ENCODE measurements around the gene ARMC5. TPM values are rescaled to one million over a fixed set of nuclear protein-coding genes. Genes with fewer than 3 reads are reported as not detected.
"Not testable (repeated sequence)": the region's sequence is repeated elsewhere in the genome, so short reads cannot be mapped to it uniquely, and the experiment has no call there.

The ARMC5 gene
- total and polyA plus RNA-seq, 4 donors, result 8.6 to 24.7 (median 17.0) TPM

- Histone ChIP-seq H3K4me1 (ENCODE audit: control insufficient read depth, insufficient read depth, low read length) (peaks cover 7% of the 10 kb centered on the region), H3K4me3 (ENCODE audit: low read depth, low read length) (no peak overlapping the region), H3K9me3 (ENCODE audit: control insufficient read depth, insufficient read depth, low read length) (no peaks in the 10 kb centered on the region), H3K36me3 (ENCODE audit: control insufficient read depth, insufficient read depth, low read length) (peaks cover 96% of the 10 kb centered on the region), H3K27me3 (ENCODE audit: control insufficient read depth, insufficient read depth, low read length) (no peaks in the 10 kb centered on the region), H3K27ac (ENCODE audit: low read depth, low read length) (no peak overlapping the region)
- DNase-seq (ENCODE audit: low read depth in 4 of 6, low spot score in 6 of 6), result no peak
- 98% methylated on average over 15 of the region's 18 CpGs for WGBS (ENCODE audit: insufficient coverage)
Observed at GRCh38 chr16:31493506-31494125, 34.3 kb downstream of the ARMC5 start.

GRCh38 chr16:31496670-31497069 lies 37.4 kb downstream of the ARMC5 start:
- DNase-seq (ENCODE audit: low read depth in 4 of 6, low spot score in 6 of 6), result no peak
- H3K27ac ChIP-seq (ENCODE audit: low read depth, low read length), result no peak overlapping the region
- H3K36me3 ChIP-seq (ENCODE audit: control insufficient read depth, insufficient read depth, low read length), result peaks cover 86% of the 10 kb centered on the region
- H3K4me3 ChIP-seq (ENCODE audit: low read depth, low read length), result no peak overlapping the region
- H3K27me3 ChIP-seq (ENCODE audit: control insufficient read depth, insufficient read depth, low read length), result no peaks in the 10 kb centered on the region
- no peaks in the 10 kb centered on the region for H3K9me3 ChIP-seq (ENCODE audit: control insufficient read depth, insufficient read depth, low read length)
- 95% methylated on average over 8 of the region's 10 CpGs for WGBS (ENCODE audit: insufficient coverage)
- no peaks in the 10 kb centered on the region for H3K4me1 ChIP-seq (ENCODE audit: control insufficient read depth, insufficient read depth, low read length)

GRCh38 chr16:31498493-31498892 lies 39.2 kb downstream of the ARMC5 start:
- Histone ChIP-seq H3K27ac (ENCODE audit: low read depth, low read length) (no peak overlapping the region), H3K4me3 (ENCODE audit: low read depth, low read length) (no peak overlapping the region), H3K27me3 (ENCODE audit: control insufficient read depth, insufficient read depth, low read length) (no peaks in the 10 kb centered on the region), H3K4me1 (ENCODE audit: control insufficient read depth, insufficient read depth, low read length) (no peaks in the 10 kb centered on the region), H3K36me3 (ENCODE audit: control insufficient read depth, insufficient read depth, low read length) (peaks cover 68% of the 10 kb centered on the region), H3K9me3 (ENCODE audit: control insufficient read depth, insufficient read depth, low read length) (no peaks in the 10 kb centered on the region)
- WGBS (ENCODE audit: insufficient coverage), result 96% methylated on average over 6 of the region's 8 CpGs
- no peak for DNase-seq (ENCODE audit: low read depth in 4 of 6, low spot score in 6 of 6)

GRCh38 chr16:31499928-31500327 lies 40.6 kb downstream of the ARMC5 start:
- DNase-seq (ENCODE audit: low read depth in 4 of 6, low spot score in 6 of 6), result no peak
- no peak overlapping the region for H3K4me3 ChIP-seq (ENCODE audit: low read depth, low read length)
- no peaks in the 10 kb centered on the region for H3K27me3 ChIP-seq (ENCODE audit: control insufficient read depth, insufficient read depth, low read length)
- H3K4me1 ChIP-seq (ENCODE audit: control insufficient read depth, insufficient read depth, low read length), result no peaks in the 10 kb centered on the region
- no peak overlapping the region for H3K27ac ChIP-seq (ENCODE audit: low read depth, low read length)
- H3K9me3 ChIP-seq (ENCODE audit: control insufficient read depth, insufficient read depth, low read length), result no peaks in the 10 kb centered on the region
- WGBS (ENCODE audit: insufficient coverage), result 93% methylated on average over 6 of the region's 8 CpGs
- H3K36me3 ChIP-seq (ENCODE audit: control insufficient read depth, insufficient read depth, low read length), result peaks cover 58% of the 10 kb centered on the region

- Histone ChIP-seq H3K27me3 (ENCODE audit: control insufficient read depth, insufficient read depth, low read length) (no peaks in the 10 kb centered on the region), H3K9me3 (ENCODE audit: control insufficient read depth, insufficient read depth, low read length) (no peaks in the 10 kb centered on the region), H3K27ac (ENCODE audit: low read depth, low read length) (no peak overlapping the region), H3K36me3 (ENCODE audit: control insufficient read depth, insufficient read depth, low read length) (peaks cover 49% of the 10 kb centered on the region), H3K4me1 (ENCODE audit: control insufficient read depth, insufficient read depth, low read length) (peaks cover under 1% of the 10 kb centered on the region), H3K4me3 (ENCODE audit: low read depth, low read length) (no peak overlapping the region)
- WGBS (ENCODE audit: insufficient coverage), result 72% methylated on average over 3 of the region's 3 CpGs
- DNase-seq (ENCODE audit: low read depth in 4 of 6, low spot score in 6 of 6), result no peak
Observed at GRCh38 chr16:31501226-31501965, 42.1 kb downstream of the ARMC5 start.

- DNase-seq (ENCODE audit: low read depth in 4 of 6, low spot score in 6 of 6), result no peak
- no peak overlapping the region for H3K4me3 ChIP-seq (ENCODE audit: low read depth, low read length)
- peaks cover 5% of the 10 kb centered on the region for H3K4me1 ChIP-seq (ENCODE audit: control insufficient read depth, insufficient read depth, low read length)
- WGBS (ENCODE audit: insufficient coverage), result 83% methylated on average over 3 of the region's 4 CpGs
- H3K9me3 ChIP-seq (ENCODE audit: control insufficient read depth, insufficient read depth, low read length), result no peaks in the 10 kb centered on the region
- H3K36me3 ChIP-seq (ENCODE audit: control insufficient read depth, insufficient read depth, low read length), result peaks cover 45% of the 10 kb centered on the region
- H3K27me3 ChIP-seq (ENCODE audit: control insufficient read depth, insufficient read depth, low read length), result no peaks in the 10 kb centered on the region
- H3K27ac ChIP-seq (ENCODE audit: low read depth, low read length), result no peak overlapping the region
Observed at GRCh38 chr16:31501966-31502348, 42.7 kb downstream of the ARMC5 start.

GRCh38 chr16:31502981-31503380 lies 43.7 kb downstream of the ARMC5 start:
- no peak for DNase-seq (ENCODE audit: low read depth in 4 of 6, low spot score in 6 of 6)
- no peaks in the 10 kb centered on the region for H3K9me3 ChIP-seq (ENCODE audit: control insufficient read depth, insufficient read depth, low read length)
- no peak overlapping the region for H3K4me3 ChIP-seq (ENCODE audit: low read depth, low read length)
- H3K27ac ChIP-seq (ENCODE audit: low read depth, low read length), result no peak overlapping the region
- H3K4me1 ChIP-seq (ENCODE audit: control insufficient read depth, insufficient read depth, low read length), result peaks cover 12% of the 10 kb centered on the region
- H3K27me3 ChIP-seq (ENCODE audit: control insufficient read depth, insufficient read depth, low read length), result no peaks in the 10 kb centered on the region
- peaks cover 35% of the 10 kb centered on the region for H3K36me3 ChIP-seq (ENCODE audit: control insufficient read depth, insufficient read depth, low read length)

- WGBS (ENCODE audit: insufficient coverage), result 97% methylated on average over 4 of the region's 8 CpGs
- H3K4me1 ChIP-seq (ENCODE audit: control insufficient read depth, insufficient read depth, low read length), result peaks cover 12% of the 10 kb centered on the region
- peaks cover 29% of the 10 kb centered on the region for H3K36me3 ChIP-seq (ENCODE audit: control insufficient read depth, insufficient read depth, low read length)
- DNase-seq (ENCODE audit: low read depth in 4 of 6, low spot score in 6 of 6); H3K27me3 ChIP-seq (ENCODE audit: control insufficient read depth, insufficient read depth, low read length); H3K9me3 ChIP-seq (ENCODE audit: control insufficient read depth, insufficient read depth, low read length); H3K4me3 ChIP-seq (ENCODE audit: low read depth, low read length); H3K27ac ChIP-seq (ENCODE audit: low read depth, low read length): not testable (repeated sequence)
Observed at GRCh38 chr16:31503555-31503954, 44.3 kb downstream of the ARMC5 start.

GRCh38 chr16:31504159-31504558 lies 44.9 kb downstream of the ARMC5 start:
- WGBS (ENCODE audit: insufficient coverage), result 98% methylated on average over 5 of the region's 8 CpGs
- no peaks in the 10 kb centered on the region for H3K27me3 ChIP-seq (ENCODE audit: control insufficient read depth, insufficient read depth, low read length)
- no peaks in the 10 kb centered on the region for H3K9me3 ChIP-seq (ENCODE audit: control insufficient read depth, insufficient read depth, low read length)
- no peak for DNase-seq (ENCODE audit: low read depth in 4 of 6, low spot score in 6 of 6)
- peaks cover 23% of the 10 kb centered on the region for H3K36me3 ChIP-seq (ENCODE audit: control insufficient read depth, insufficient read depth, low read length)
- H3K4me3 ChIP-seq (ENCODE audit: low read depth, low read length), result no peak overlapping the region
- no peak overlapping the region for H3K27ac ChIP-seq (ENCODE audit: low read depth, low read length)
- peaks cover 12% of the 10 kb centered on the region for H3K4me1 ChIP-seq (ENCODE audit: control insufficient read depth, insufficient read depth, low read length)

GRCh38 chr16:31505483-31505882 lies 46.2 kb downstream of the ARMC5 start:
- no peaks in the 10 kb centered on the region for H3K27me3 ChIP-seq (ENCODE audit: control insufficient read depth, insufficient read depth, low read length)
- H3K27ac ChIP-seq (ENCODE audit: low read depth, low read length), result no peak overlapping the region
- H3K9me3 ChIP-seq (ENCODE audit: control insufficient read depth, insufficient read depth, low read length), result no peaks in the 10 kb centered on the region
- DNase-seq (ENCODE audit: low read depth in 4 of 6, low spot score in 6 of 6), result no peak
- H3K4me1 ChIP-seq (ENCODE audit: control insufficient read depth, insufficient read depth, low read length), result peaks cover 17% of the 10 kb centered on the region
- H3K36me3 ChIP-seq (ENCODE audit: control insufficient read depth, insufficient read depth, low read length), result peaks cover 12% of the 10 kb centered on the region
- no CpG with 5 or more reads among the region's 4 CpGs for WGBS (ENCODE audit: insufficient coverage)
- H3K4me3 ChIP-seq (ENCODE audit: low read depth, low read length), result no peak overlapping the region

Data from spinal cord (tissue), 10 donors.